OCI-LY3 (cell line): ENCODE results near the gene RRN3.

Experiments
- CTCF ChIP-seq: fragments of 200-600, 300-600 bp; sonication (generic); IDR thresholded peaks from 2 replicates; pipeline ENCODE4 v1.5.1; 2014; ENCODE audit warnings: antibody characterized with exemption, low read length, low read depth
- EZH2phosphoT487 ChIP-seq: fragments of 200-600 bp; shearing (Covaris generic); IDR thresholded peaks from 2 replicates; pipeline ENCODE4 v1.6.1; 2018; ENCODE audit warnings: antibody characterized with exemption, mixed run types, low read depth

GRCh38 chr16:15046692-15047376, 47.2 kb downstream of the RRN3 start:
- no peak for TF ChIP-seq CTCF
- no peak for TF ChIP-seq EZH2phosphoT487
